Measurements from ENCODE around the gene CXCL5. TPM values are rescaled to one million over a fixed set of nuclear protein-coding genes. Genes with fewer than 3 reads are reported as not detected.

CXCL5 gene
- total RNA-seq, 1 donor from 2014 or later = under 0.01 TPM

DNA sequence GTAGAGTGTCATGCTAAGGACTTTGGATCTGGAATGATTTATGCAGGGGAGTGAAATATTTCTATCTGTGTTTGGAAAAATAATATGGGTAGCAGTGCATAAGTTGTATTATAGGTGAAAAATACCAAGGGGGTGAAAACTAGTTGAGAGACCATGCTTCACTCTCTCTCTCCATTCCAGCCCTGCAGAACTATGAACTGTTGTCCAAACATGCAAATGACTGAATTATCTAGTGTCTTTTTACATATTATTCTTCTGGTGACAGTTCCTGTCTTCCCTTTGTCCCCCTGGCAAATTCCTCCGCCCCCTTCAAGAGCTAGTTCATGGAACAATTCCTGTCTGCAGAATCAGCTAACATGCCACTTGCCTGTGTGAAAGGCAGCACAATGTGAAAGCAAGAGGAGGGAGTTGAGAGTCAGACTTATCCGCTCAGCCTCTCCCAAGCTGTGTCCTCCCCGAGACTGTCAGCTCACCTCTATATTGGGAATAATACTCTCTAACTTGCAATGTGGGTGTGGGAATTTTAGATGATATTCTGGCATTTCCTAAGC, 19.0 kb downstream of the CXCL5 start:
- H3K9me3 ChIP-seq (ENCODE audit: control insufficient read depth in 3 of 3, low read length in 3 of 3) = no peaks in the 10 kb centered on the region
- H3K9ac ChIP-seq (ENCODE audit: low read depth in 1 of 3, low read length in 3 of 3) = no peak overlapping the region
- H3K27ac ChIP-seq (ENCODE audit: low read depth, low read length) = no peak overlapping the region
- peaks cover 4 to 10% (median 7%) of the 10 kb centered on the region in 3 donors for H3K27me3 ChIP-seq (ENCODE audit: control insufficient read depth in 3 of 3, insufficient read depth in 3 of 3, low read length in 3 of 3)
- H3K4me1 ChIP-seq (ENCODE audit: control insufficient read depth in 3 of 3, insufficient read depth in 3 of 3, low read length in 3 of 3) = no peaks in the 10 kb centered on the region
- H3K4me3 ChIP-seq (ENCODE audit: low read length in 3 of 3) = no peak overlapping the region
- no peaks in the 10 kb centered on the region for H3K36me3 ChIP-seq (ENCODE audit: control insufficient read depth in 3 of 3, insufficient read depth in 3 of 3, low read length in 3 of 3)

DNA sequence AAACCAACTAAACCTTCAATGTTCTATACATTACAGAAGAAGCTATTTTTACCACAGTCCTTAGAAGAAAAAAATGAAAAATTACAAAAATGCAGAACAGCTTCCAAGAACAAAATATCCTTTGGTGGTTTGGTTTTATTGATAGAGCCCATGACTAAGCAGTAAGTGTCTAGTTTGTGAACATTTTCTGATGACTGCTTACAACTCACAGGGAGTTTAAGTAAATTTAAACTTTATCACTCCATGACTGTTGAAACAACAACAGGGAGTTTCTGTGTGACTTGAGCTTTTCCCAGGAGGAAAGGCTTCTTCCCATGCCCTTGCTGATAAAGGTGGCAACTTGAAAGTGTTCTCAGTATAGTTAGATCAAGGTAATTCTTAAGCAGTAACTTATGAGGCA, 19.6 kb downstream of the CXCL5 start:
- Histone ChIP-seq H3K9me3 (ENCODE audit: control insufficient read depth in 3 of 3, low read length in 3 of 3) (no peaks in the 10 kb centered on the region), H3K36me3 (ENCODE audit: control insufficient read depth in 3 of 3, insufficient read depth in 3 of 3, low read length in 3 of 3) (no peaks in the 10 kb centered on the region), H3K27me3 (ENCODE audit: control insufficient read depth in 3 of 3, insufficient read depth in 3 of 3, low read length in 3 of 3) (peaks cover 4 to 10% (median 7%) of the 10 kb centered on the region in 3 donors), H3K4me3 (ENCODE audit: low read length in 3 of 3) (no peak overlapping the region), H3K9ac (ENCODE audit: low read depth in 1 of 3, low read length in 3 of 3) (no peak overlapping the region), H3K27ac (ENCODE audit: low read depth, low read length) (no peak overlapping the region), H3K4me1 (ENCODE audit: control insufficient read depth in 3 of 3, insufficient read depth in 3 of 3, low read length in 3 of 3) (no peaks in the 10 kb centered on the region)

DNA sequence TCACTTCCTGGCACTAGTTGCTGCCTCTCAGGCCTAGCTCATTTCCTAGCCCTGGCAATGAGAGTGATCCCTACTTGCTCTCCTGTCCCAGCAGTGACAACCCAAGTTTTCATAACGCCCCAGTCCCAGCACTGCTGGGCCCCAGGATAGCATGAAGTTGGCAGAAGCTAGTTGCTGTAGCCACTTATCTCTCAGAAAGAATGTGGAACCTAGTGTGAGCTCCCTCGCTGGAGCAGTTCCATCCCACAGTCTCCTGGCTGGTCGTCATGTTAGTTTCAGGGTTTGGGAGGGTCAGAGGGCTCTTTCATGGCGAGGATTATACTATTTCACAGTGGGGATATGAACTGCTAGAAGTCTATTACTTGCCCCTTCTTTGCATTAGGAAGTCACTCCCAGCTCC, 21.8 kb downstream of the CXCL5 start:
- Histone ChIP-seq H3K27ac (ENCODE audit: low read depth, low read length) (no peak overlapping the region), H3K27me3 (ENCODE audit: control insufficient read depth in 3 of 3, insufficient read depth in 3 of 3, low read length in 3 of 3) (peaks cover 3 to 5% (median 3%) of the 10 kb centered on the region in 3 donors), H3K9me3 (ENCODE audit: control insufficient read depth in 3 of 3, low read length in 3 of 3) (no peaks in the 10 kb centered on the region), H3K9ac (ENCODE audit: low read depth in 1 of 3, low read length in 3 of 3) (no peak overlapping the region), H3K4me3 (ENCODE audit: low read length in 3 of 3) (no peak overlapping the region), H3K4me1 (ENCODE audit: control insufficient read depth in 3 of 3, insufficient read depth in 3 of 3, low read length in 3 of 3) (no peaks in the 10 kb centered on the region), H3K36me3 (ENCODE audit: control insufficient read depth in 3 of 3, insufficient read depth in 3 of 3, low read length in 3 of 3) (no peaks in the 10 kb centered on the region)

DNA sequence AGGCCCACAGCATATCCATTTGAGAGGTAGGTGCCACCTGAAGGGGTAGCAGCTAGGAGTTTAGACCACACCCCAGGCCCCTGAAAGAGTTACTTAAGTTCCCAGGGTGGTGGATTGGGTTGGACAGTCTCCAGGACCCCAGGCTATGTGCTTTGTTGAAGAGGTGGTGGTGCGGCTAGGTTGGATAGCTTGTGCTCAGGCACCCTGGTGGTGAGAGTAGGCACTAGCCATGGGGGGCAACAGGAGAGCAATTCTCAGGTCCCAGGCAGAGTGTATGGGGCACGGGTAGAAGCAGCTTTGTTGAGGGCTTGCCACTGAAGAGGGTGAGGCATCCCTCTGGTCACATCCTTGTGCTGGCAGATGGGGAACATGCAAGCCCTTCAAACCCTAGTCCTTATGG, 22.3 kb downstream of the CXCL5 start:
- Histone ChIP-seq H3K9ac (ENCODE audit: low read depth in 1 of 3, low read length in 3 of 3) (no peak overlapping the region), H3K36me3 (ENCODE audit: control insufficient read depth in 3 of 3, insufficient read depth in 3 of 3, low read length in 3 of 3) (no peaks in the 10 kb centered on the region), H3K27me3 (ENCODE audit: control insufficient read depth in 3 of 3, insufficient read depth in 3 of 3, low read length in 3 of 3) (peaks cover 0 to 3% (median 2%) of the 10 kb centered on the region in 3 donors), H3K9me3 (ENCODE audit: control insufficient read depth in 3 of 3, low read length in 3 of 3) (no peaks in the 10 kb centered on the region), H3K4me3 (ENCODE audit: low read length in 3 of 3) (no peak overlapping the region), H3K27ac (ENCODE audit: low read depth, low read length) (no peak overlapping the region), H3K4me1 (ENCODE audit: control insufficient read depth in 3 of 3, insufficient read depth in 3 of 3, low read length in 3 of 3) (no peaks in the 10 kb centered on the region)

DNA sequence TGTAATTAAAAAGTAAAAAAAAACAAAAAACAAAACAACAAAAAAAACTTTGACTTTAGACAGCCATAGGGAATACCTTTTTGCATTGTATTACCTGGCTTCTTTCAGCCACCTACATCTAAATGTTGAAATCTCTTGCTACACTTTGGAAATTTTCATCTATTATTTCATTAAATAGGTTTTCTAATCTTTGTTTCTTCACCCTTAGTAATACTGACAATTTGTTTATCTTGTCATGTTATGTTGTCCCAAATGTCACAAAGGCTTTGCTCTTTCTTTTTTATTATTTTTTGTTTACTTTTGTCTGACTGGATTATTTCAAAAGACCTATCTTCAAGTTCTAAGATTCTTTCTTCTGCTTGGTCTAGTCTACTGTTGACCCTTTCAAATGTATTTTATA, 24.1 kb downstream of the CXCL5 start:
- Histone ChIP-seq H3K27ac (ENCODE audit: low read depth, low read length) (no peak overlapping the region), H3K9me3 (ENCODE audit: control insufficient read depth in 3 of 3, low read length in 3 of 3) (no peaks in the 10 kb centered on the region), H3K36me3 (ENCODE audit: control insufficient read depth in 3 of 3, insufficient read depth in 3 of 3, low read length in 3 of 3) (no peaks in the 10 kb centered on the region), H3K27me3 (ENCODE audit: control insufficient read depth in 3 of 3, insufficient read depth in 3 of 3, low read length in 3 of 3) (peaks cover 0 to 2% (median 0%) of the 10 kb centered on the region in 3 donors), H3K9ac (ENCODE audit: low read depth in 1 of 3, low read length in 3 of 3) (no peak overlapping the region), H3K4me3 (ENCODE audit: low read length in 3 of 3) (no peak overlapping the region), H3K4me1 (ENCODE audit: control insufficient read depth in 3 of 3, insufficient read depth in 3 of 3, low read length in 3 of 3) (no peaks in the 10 kb centered on the region)

DNA sequence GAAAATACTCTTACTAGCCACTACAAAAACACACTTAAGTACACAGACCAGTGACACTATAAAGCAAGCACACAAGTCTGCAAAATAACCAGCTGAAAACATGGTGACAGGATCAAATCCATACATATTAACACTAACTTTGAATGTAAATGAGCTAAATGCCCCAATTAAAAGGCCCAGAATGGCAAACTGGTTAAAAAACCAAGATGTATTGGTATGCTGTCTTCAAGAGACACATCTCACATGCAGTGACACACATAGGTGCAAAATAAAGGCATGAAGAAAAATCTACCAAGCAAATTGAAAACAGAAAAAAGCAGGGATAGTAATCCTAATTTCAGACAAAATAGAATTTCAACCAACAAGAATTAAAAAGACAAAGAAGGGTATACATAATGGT, 27.5 kb downstream of the CXCL5 start:
- H3K27me3 ChIP-seq (ENCODE audit: control insufficient read depth in 3 of 3, insufficient read depth in 3 of 3, low read length in 3 of 3) = peaks cover 0 to 7% (median 0%) of the 10 kb centered on the region in 3 donors
- no peaks in the 10 kb centered on the region for H3K9me3 ChIP-seq (ENCODE audit: control insufficient read depth in 3 of 3, low read length in 3 of 3)
- H3K27ac ChIP-seq (ENCODE audit: low read depth, low read length) = no peak overlapping the region
- no peaks in the 10 kb centered on the region for H3K36me3 ChIP-seq (ENCODE audit: control insufficient read depth in 3 of 3, insufficient read depth in 3 of 3, low read length in 3 of 3)
- no peaks in the 10 kb centered on the region for H3K4me1 ChIP-seq (ENCODE audit: control insufficient read depth in 3 of 3, insufficient read depth in 3 of 3, low read length in 3 of 3)
- no peak overlapping the region for H3K4me3 ChIP-seq (ENCODE audit: low read length in 3 of 3)
- H3K9ac ChIP-seq (ENCODE audit: low read depth in 1 of 3, low read length in 3 of 3) = no peak overlapping the region

DNA sequence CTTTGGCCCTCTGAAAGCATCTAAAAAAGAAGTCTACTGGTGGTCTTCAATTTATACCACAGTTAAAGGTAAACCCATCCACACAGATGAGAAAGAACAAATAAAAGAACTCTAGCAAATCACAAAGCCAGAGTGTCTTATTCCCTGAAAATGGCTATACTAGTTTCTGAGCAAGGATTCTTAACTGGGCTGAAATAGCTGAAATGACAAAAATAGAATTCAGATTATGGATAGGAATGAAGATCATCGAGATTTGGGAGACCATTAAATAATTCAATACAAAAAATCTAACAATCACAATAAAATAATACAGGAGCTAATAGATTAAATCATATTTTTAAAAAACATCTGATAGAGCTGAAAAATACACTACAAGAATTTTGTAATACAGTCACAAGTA, 28.5 kb downstream of the CXCL5 start:
- Histone ChIP-seq H3K9me3 (ENCODE audit: control insufficient read depth in 3 of 3, low read length in 3 of 3) (no peaks in the 10 kb centered on the region), H3K36me3 (ENCODE audit: control insufficient read depth in 3 of 3, insufficient read depth in 3 of 3, low read length in 3 of 3) (no peaks in the 10 kb centered on the region), H3K4me1 (ENCODE audit: control insufficient read depth in 3 of 3, insufficient read depth in 3 of 3, low read length in 3 of 3) (no peaks in the 10 kb centered on the region), H3K9ac (ENCODE audit: low read depth in 1 of 3, low read length in 3 of 3) (no peak overlapping the region), H3K27me3 (ENCODE audit: control insufficient read depth in 3 of 3, insufficient read depth in 3 of 3, low read length in 3 of 3) (peaks cover 0 to 11% (median 0%) of the 10 kb centered on the region in 3 donors), H3K4me3 (ENCODE audit: low read length in 3 of 3) (no peak overlapping the region), H3K27ac (ENCODE audit: low read depth, low read length) (no peak overlapping the region)

DNA sequence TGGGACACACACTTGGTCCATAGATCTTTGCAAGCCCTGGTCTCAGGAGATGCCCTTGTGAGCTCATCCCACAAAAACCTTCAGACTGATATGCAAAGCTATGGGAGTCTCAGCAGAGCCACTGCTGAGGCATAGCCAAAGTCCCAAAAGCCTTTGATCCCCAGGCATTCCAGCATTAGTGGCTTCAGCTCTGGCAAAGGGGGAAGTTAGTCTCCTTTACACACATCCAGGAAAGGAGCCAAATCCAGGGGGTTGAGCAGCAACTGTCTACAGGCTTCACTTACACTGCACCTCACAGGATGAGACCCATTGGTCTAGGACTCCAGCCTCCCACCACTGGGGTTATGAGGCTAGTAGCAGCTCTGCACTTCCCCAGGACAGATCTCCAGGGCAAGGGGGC, 30.6 kb downstream of the CXCL5 start:
- Histone ChIP-seq H3K27ac (ENCODE audit: low read depth, low read length) (no peak overlapping the region), H3K9me3 (ENCODE audit: control insufficient read depth in 3 of 3, low read length in 3 of 3) (no peaks in the 10 kb centered on the region), H3K4me3 (ENCODE audit: low read length in 3 of 3) (no peak overlapping the region), H3K4me1 (ENCODE audit: control insufficient read depth in 3 of 3, insufficient read depth in 3 of 3, low read length in 3 of 3) (no peaks in the 10 kb centered on the region), H3K36me3 (ENCODE audit: control insufficient read depth in 3 of 3, insufficient read depth in 3 of 3, low read length in 3 of 3) (no peaks in the 10 kb centered on the region), H3K9ac (ENCODE audit: low read depth in 1 of 3, low read length in 3 of 3) (no peak overlapping the region), H3K27me3 (ENCODE audit: control insufficient read depth in 3 of 3, insufficient read depth in 3 of 3, low read length in 3 of 3) (peaks cover 0 to 11% (median 0%) of the 10 kb centered on the region in 3 donors)

DNA sequence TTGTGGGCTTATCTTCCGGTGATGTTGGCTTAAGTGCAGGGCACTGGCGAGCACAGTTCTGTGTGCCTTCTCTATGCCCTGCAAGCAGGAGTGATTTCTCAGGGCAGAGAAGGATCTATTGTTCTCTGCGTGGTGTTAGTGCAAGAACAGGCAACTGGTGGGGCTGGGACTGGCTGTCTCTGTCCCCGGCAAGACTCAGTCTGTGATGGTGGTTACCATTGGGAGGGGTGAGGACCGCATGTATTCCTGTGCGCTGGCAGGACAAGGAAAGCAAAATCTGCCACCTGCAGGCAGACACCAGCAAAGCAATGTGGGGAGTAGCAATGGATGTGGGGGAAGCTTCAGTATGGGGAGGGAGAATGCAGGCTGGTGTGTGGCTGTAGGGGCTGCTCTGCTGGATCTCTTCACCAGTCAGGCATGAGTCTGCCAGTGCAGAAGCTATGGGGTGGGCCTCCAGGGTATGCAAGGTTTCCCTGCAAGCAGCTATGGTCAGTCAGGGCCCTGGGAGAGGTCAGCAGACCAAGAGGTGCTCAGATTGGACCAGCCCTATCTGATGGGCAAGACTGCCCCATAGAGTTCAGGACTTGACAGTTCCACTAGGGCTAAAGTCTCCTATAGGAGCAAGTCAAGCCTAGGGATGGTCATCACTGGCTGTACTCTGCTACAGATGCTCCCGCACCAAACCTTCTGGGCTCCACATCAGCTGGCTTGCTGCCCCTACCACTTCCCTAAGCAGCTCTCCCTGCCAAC, 33.4 kb downstream of the CXCL5 start:
- H3K9me3 ChIP-seq (ENCODE audit: control insufficient read depth in 3 of 3, low read length in 3 of 3) = peaks cover 0 to 4% (median 0%) of the 10 kb centered on the region in 3 donors
- no peaks in the 10 kb centered on the region for H3K4me1 ChIP-seq (ENCODE audit: control insufficient read depth in 3 of 3, insufficient read depth in 3 of 3, low read length in 3 of 3)
- H3K4me3 ChIP-seq (ENCODE audit: low read length in 3 of 3) = no peak overlapping the region
- no peaks in the 10 kb centered on the region for H3K36me3 ChIP-seq (ENCODE audit: control insufficient read depth in 3 of 3, insufficient read depth in 3 of 3, low read length in 3 of 3)
- H3K9ac ChIP-seq (ENCODE audit: low read depth in 1 of 3, low read length in 3 of 3) = no peak overlapping the region
- H3K27ac ChIP-seq (ENCODE audit: low read depth, low read length) = no peak overlapping the region
- H3K27me3 ChIP-seq (ENCODE audit: control insufficient read depth in 3 of 3, insufficient read depth in 3 of 3, low read length in 3 of 3) = peaks cover 0 to 11% (median 0%) of the 10 kb centered on the region in 3 donors

DNA sequence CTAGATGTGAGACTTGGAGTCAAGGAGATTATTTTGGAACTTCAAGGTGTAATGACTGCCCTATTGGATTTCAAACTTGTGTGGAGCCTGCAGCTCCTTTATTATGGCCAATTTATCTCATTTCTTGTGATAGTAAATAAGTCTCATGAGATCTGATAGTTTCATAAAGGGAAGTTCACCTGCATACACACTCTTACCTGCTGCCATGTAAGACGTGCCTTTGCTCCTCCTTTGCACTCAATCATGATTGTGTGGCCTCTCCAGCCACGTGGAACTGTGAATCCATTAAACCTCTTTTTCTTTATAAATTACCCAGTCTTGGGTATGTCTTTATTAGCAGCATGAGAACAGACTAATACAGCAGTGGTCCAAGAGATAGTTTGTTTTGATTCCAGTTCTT, 35.8 kb downstream of the CXCL5 start:
- H3K27me3 ChIP-seq (ENCODE audit: control insufficient read depth in 3 of 3, insufficient read depth in 3 of 3, low read length in 3 of 3) = peaks cover 0 to 4% (median 0%) of the 10 kb centered on the region in 3 donors
- no peak overlapping the region for H3K4me3 ChIP-seq (ENCODE audit: low read length in 3 of 3)
- H3K9ac ChIP-seq (ENCODE audit: low read depth in 1 of 3, low read length in 3 of 3) = no peak overlapping the region
- H3K9me3 ChIP-seq (ENCODE audit: control insufficient read depth in 3 of 3, low read length in 3 of 3) = peaks cover 0 to 4% (median 0%) of the 10 kb centered on the region in 3 donors
- no peaks in the 10 kb centered on the region for H3K36me3 ChIP-seq (ENCODE audit: control insufficient read depth in 3 of 3, insufficient read depth in 3 of 3, low read length in 3 of 3)
- H3K27ac ChIP-seq (ENCODE audit: low read depth, low read length) = no peak overlapping the region
- no peaks in the 10 kb centered on the region for H3K4me1 ChIP-seq (ENCODE audit: control insufficient read depth in 3 of 3, insufficient read depth in 3 of 3, low read length in 3 of 3)

Data from skeletal muscle tissue (tissue), 4 donors.